H1 (cell line): ENCODE data around the gene ACHE. TPM values are rescaled to one million over a fixed set of nuclear protein-coding genes. Genes with fewer than 3 reads are reported as not detected.

Experiments
- ASH2L ChIP-seq: fragments of 200-600, 300-600 bp; sonication (generic); IDR thresholded peaks from one replicate; pipeline ENCODE4 v1.7.1; 2017; ENCODE audit warnings: low read length
- ATF2 ChIP-seq: IDR thresholded peaks from 2 replicates; pipeline ENCODE4 v1.6.1; 2012; ENCODE audit warnings: low read length, inconsistent platforms
- ATF3 ChIP-seq: IDR thresholded peaks from 2 replicates; pipeline ENCODE4 v1.6.1; 2011; ENCODE audit warnings: low read depth, mild to moderate bottlenecking, low read length; ENCODE audit not compliant: insufficient read depth
- BACH1 ChIP-seq: IDR thresholded peaks from 2 replicates; pipeline ENCODE4 v1.6.1; 2012; ENCODE audit warnings: low read length, improper control_type of control experiment
- BCL11A ChIP-seq, 2 experiments: IDR thresholded peaks; one replicate each; pipeline ENCODE4 v1.6.1; 2011; ENCODE audit warnings: low read depth in 2 of 2, low read length in 2 of 2, mild to moderate bottlenecking in 2 of 2
- CEBPB ChIP-seq: IDR thresholded peaks from 2 replicates; pipeline ENCODE4 v1.6.1; 2012; ENCODE audit warnings: low read depth, low read length
- CHD2 ChIP-seq: IDR thresholded peaks from 2 replicates; pipeline ENCODE4 v1.6.1; 2012; ENCODE audit warnings: low read length, improper control_type of control experiment
- E2F6 ChIP-seq: IDR thresholded peaks from 2 replicates; pipeline ENCODE4 v1.6.1; 2012; ENCODE audit warnings: inconsistent platforms
- EZH2 ChIP-seq: fragments of 200-600 bp; sonication (generic); IDR thresholded peaks from 2 replicates; pipeline ENCODE4 v1.7.1; 2012; ENCODE audit warnings: low read depth, mild to moderate bottlenecking, moderate library complexity, low read length, inconsistent platforms; ENCODE audit not compliant: severe bottlenecking
- JUND ChIP-seq: IDR thresholded peaks from 2 replicates; pipeline ENCODE4 v1.6.1; 2011; ENCODE audit warnings: mild to moderate bottlenecking, improper control_type of control experiment, low read length
- KDM4A ChIP-seq: IDR thresholded peaks from one replicate; pipeline ENCODE4 v1.7.1; 2012; ENCODE audit warnings: low read depth, mild to moderate bottlenecking, moderate library complexity, low read length, inconsistent platforms; ENCODE audit not compliant: severe bottlenecking
- KDM5A ChIP-seq: fragments of 200-600 bp; IDR thresholded peaks from 2 replicates; pipeline ENCODE4 v1.7.1; 2012; ENCODE audit warnings: mild to moderate bottlenecking, low read length, inconsistent platforms, mixed read lengths
- RAD21 ChIP-seq, 2 experiments: IDR thresholded peaks in 1 of 2; conservative IDR thresholded peaks in 1 of 2; 2 replicates each; pipeline ENCODE4 v1.6.1; 2011; ENCODE audit warnings: low read depth in 2 of 2, low read length in 2 of 2, improper control_type of control experiment in 1 of 2, inconsistent platforms in 1 of 2, mild to moderate bottlenecking in 1 of 2, moderate library complexity in 1 of 2
- RFX5 ChIP-seq: IDR thresholded peaks from 2 replicates; pipeline ENCODE4 v1.6.1; 2011; ENCODE audit warnings: low read depth, low read length, improper control_type of control experiment, borderline replicate concordance
- SAP30 ChIP-seq: fragments of 300-600 bp; sonication (generic); IDR thresholded peaks from 2 replicates; pipeline ENCODE4 v1.7.1; 2012; ENCODE audit warnings: low read length, moderate library complexity, mild to moderate bottlenecking, inconsistent platforms; ENCODE audit not compliant: insufficient read depth, insufficient replicate concordance
- SIX5 ChIP-seq: IDR thresholded peaks from 2 replicates; pipeline ENCODE4 v1.6.1; 2011; ENCODE audit warnings: mild to moderate bottlenecking, low read depth, low read length
- SP4 ChIP-seq: IDR thresholded peaks from 2 replicates; pipeline ENCODE4 v1.6.1; 2012; ENCODE audit warnings: low read length, inconsistent platforms
- TAF7 ChIP-seq: optimal IDR thresholded peaks from 2 replicates; pipeline ENCODE3; 2011; ENCODE audit warnings: low read depth, mild to moderate bottlenecking, inconsistent platforms, low read length, moderate library complexity, borderline replicate concordance
- TCF12 ChIP-seq: IDR thresholded peaks from 2 replicates; pipeline ENCODE4 v1.6.1; 2011; ENCODE audit warnings: low read depth, mild to moderate bottlenecking, low read length
- ZNF274 ChIP-seq: IDR thresholded peaks from 2 replicates; pipeline ENCODE4 v1.7.0; 2012; ENCODE audit warnings: low read length, borderline replicate concordance; ENCODE audit errors: extremely low read depth
- polyA plus RNA-seq, 7 experiments: library from polyadenylated mRNA; depleted of rRNA in 3 of 7; stranded (reverse) in 5 of 7; unstranded in 2 of 7; fragments of >200 nt in 5 of 7; fragments of 200-250 nt in 2 of 7; gene quantifications; 1 replicate in 5 of 7; 2 replicates in 1 of 7; 4 replicates in 1 of 7; pipeline versions ENCODE4 v1.2.1 to v1.2.3, GENCODE V29; 2011 to 2013; ENCODE audit warnings: missing spikeins in 2 of 7, mixed read lengths in 2 of 7
- total RNA-seq: library from RNA; stranded (reverse); fragmentation: NEBNext Ultra II Directional; extraction: Animal tissue kit (Norgen Biotek cat#: 25700); gene quantifications from 2 replicates; pipeline ENCODE4 v1.2.1, GENCODE V29; 2021

Gene ACHE
- total and polyA plus RNA-seq, 2 of the 8 experiments (the other 6 are each of a cell fraction or from before 2014, with no cell fraction given) = 1.4 to 4.3 TPM

GRCh38 chr7:100852048-100852872, 43.4 kb downstream of the ACHE start, which contains the start of gene SLC12A9 (continued):
- no peak for TF ChIP-seq ZNF274
- peak; percentile 72; the same call in 1 of the 2 replicates for TF ChIP-seq TCF12
- TF ChIP-seq BACH1 = peak; percentile 50
- TF ChIP-seq BCL11A (IDR thresholded peaks at IDR 0.05; ENCODE audit: low read depth in 2 of 2, low read length in 2 of 2) = no peak
- no peak for TF ChIP-seq SIX5
- TF ChIP-seq SP4 = no peak
- peak; percentile 36; the same call in 1 of the 2 replicates for TF ChIP-seq JUND
- 0 out of 2 replicates have a peak, but pooled peaks have one; percentile 12 for TF ChIP-seq CHD2
- peak; percentile 9; the same call in 1 of the 2 replicates for TF ChIP-seq E2F6
- peak; percentile 16 for TF ChIP-seq TAF7
- no peak for TF ChIP-seq EZH2
- 0 out of 2 replicates have a peak, but pooled peaks have one; percentile 51 for TF ChIP-seq KDM5A
- TF ChIP-seq ATF3 = no peak
- TF ChIP-seq RFX5 = peak; percentile 21; the same call in 1 of the 2 replicates
- TF ChIP-seq KDM4A = peak; percentile 84
- TF ChIP-seq ASH2L = peak; percentile 58
- peak; percentile 98 for TF ChIP-seq RAD21 (IDR thresholded peaks at IDR 0.05 in 1 of 2, conservative IDR thresholded peaks at IDR 0.05 in 1 of 2; ENCODE audit: low read depth in 2 of 2, low read length in 2 of 2)
- TF ChIP-seq ATF2 = peak; percentile 31; the same call in 1 of the 2 replicates
- TF ChIP-seq CEBPB = peak; percentile 2; the same call in 1 of the 2 replicates
- peak; percentile 85 for TF ChIP-seq SAP30
